Endodermal cell (in vitro differentiated cells): ENCODE results near the gene MBNL2. TPM values are rescaled to one million over a fixed set of nuclear protein-coding genes. Genes with fewer than 3 reads are reported as not detected.
A peak's percentile ranks its signal among the peaks of the same experiment; 100 is the strongest.

ENCODE experiments used
- DNase-seq: peaks from one replicate; pipeline ENCODE4 v3.0.0-alpha.2; 2017
- H3K27ac ChIP-seq: 2 replicates; pipeline ENCODE4 v1.5.1; 2013; ENCODE audit warnings: mild to moderate bottlenecking, low read depth, low read length, moderate library complexity
- H3K27me3 ChIP-seq: 2 replicates; pipeline ENCODE4 v1.6.1; 2013; ENCODE audit warnings: mild to moderate bottlenecking, low read length, moderate library complexity; ENCODE audit not compliant: insufficient read depth, control insufficient read depth, poor library complexity, severe bottlenecking
- H3K36me3 ChIP-seq: 2 replicates; pipeline ENCODE4 v1.7.0; 2013; ENCODE audit warnings: mild to moderate bottlenecking, low read length, moderate library complexity; ENCODE audit not compliant: control insufficient read depth, insufficient read depth
- H3K4me1 ChIP-seq: one replicate; pipeline ENCODE4 v1.7.0; 2013; ENCODE audit warnings: low read length; ENCODE audit not compliant: control insufficient read depth, insufficient read depth
- H3K4me3 ChIP-seq: 2 replicates; pipeline ENCODE4 v1.5.1; 2013; ENCODE audit warnings: mild to moderate bottlenecking, low read length, moderate library complexity
- H3K9ac ChIP-seq: 2 replicates; pipeline ENCODE4 v1.6.1; 2013; ENCODE audit warnings: mild to moderate bottlenecking, low read length, moderate library complexity; ENCODE audit not compliant: poor library complexity, severe bottlenecking; ENCODE audit errors: extremely low read depth
- H3K9me3 ChIP-seq: 2 replicates; pipeline ENCODE4 v1.6.1; 2013; ENCODE audit warnings: mild to moderate bottlenecking, low read length, moderate library complexity; ENCODE audit not compliant: control insufficient read depth
- H3K27ac Mint-ChIP-seq: 2 replicates; pipeline ENCODE4 v1.8.0; 2020; ENCODE audit warnings: mixed read lengths
- H3K27me3 Mint-ChIP-seq: 2 replicates; pipeline ENCODE4 v1.8.0; 2021; ENCODE audit warnings: mild to moderate bottlenecking, mixed read lengths; ENCODE audit not compliant: insufficient read depth
- H3K36me3 Mint-ChIP-seq: 2 replicates; pipeline ENCODE4 v1.8.0; 2020; ENCODE audit warnings: low read depth, mixed read lengths
- H3K4me1 Mint-ChIP-seq: 2 replicates; pipeline ENCODE4 v1.8.0; 2020; ENCODE audit warnings: mixed read lengths
- H3K4me3 Mint-ChIP-seq: 2 replicates; pipeline ENCODE4 v1.8.0; 2020; ENCODE audit warnings: mild to moderate bottlenecking, moderate library complexity, mixed read lengths
- H3K9me3 Mint-ChIP-seq: 2 replicates; pipeline ENCODE4 v1.8.0; 2020; ENCODE audit warnings: mild to moderate bottlenecking, mixed read lengths
- WGBS, 2 experiments: methylation state at CpG; one replicate each; pipeline versions ENCODE4 v1.1.5 to v1.1.7; 2013; ENCODE audit warnings: missing lambda C conversion rate in 2 of 2, mixed read lengths in 1 of 2; ENCODE audit not compliant: insufficient coverage in 1 of 2, insufficient read length in 1 of 2; 5-methylcytosine and 5-hydroxymethylcytosine counted together
- total RNA-seq, 2 donors: library from RNA; stranded (reverse); fragmentation: NEBNext Ultra II Directional in 1 of 2; extraction: Animal tissue kit (Norgen Biotek cat#: 25700) in 1 of 2; gene quantifications; 2 replicates in 1 of 2; 3 replicates in 1 of 2; pipeline ENCODE4 v1.2.1, GENCODE V29; 2021
- TF ChIP-seq, protein P1 (sequence below): fragments of 200-600 bp; sonication (generic); conservative IDR thresholded peaks from 2 replicates; pipeline ENCODE4 v1.5.0; 2021; ENCODE audit warnings: antibody characterized with exemption, mild to moderate bottlenecking

MBNL2 gene
- total RNA-seq, 2 donors from 2014 or later = 1.7 to 3.3 TPM

DNA sequence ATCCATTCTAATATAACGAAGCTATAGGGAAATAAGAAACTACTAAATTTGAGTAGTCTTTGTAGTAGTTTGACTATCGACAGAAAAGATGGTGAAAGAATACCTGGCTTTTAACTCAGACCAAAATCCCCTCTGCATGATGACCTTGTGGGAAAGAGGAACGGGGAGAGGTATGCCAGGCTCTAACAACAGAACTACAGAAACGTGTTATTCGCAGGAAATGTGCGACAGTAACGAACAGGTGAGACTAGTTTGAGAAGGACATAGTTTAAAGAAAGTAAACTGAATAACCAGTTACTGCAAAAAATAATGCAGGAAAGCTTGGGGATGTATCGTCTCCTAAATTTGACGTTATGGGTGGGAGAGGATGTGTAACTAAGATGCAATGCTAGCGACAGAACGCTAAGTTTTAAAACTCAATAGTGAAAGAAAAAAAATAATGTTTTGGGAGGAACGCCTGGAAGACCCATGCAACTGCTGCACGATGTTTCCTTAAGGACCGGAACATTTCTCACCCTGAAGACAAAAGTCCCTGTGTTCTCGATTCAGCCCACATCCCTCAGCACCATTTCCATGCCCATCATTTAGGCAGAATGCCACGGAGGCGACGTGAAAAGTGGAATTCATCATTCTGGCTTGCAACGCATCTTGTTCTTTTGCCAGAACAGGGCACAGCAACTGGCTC, 210.2 kb downstream of the MBNL2 start:
- Mint-ChIP-seq H3K4me1 (peaks cover 20% of the 10 kb centered on the region), H3K9me3 (no peaks in the 10 kb centered on the region), H3K36me3 (peaks cover 9% of the 10 kb centered on the region), H3K27ac (peak overlapping the region; percentile 94), H3K4me3 (peak overlapping the region; percentile 83), H3K27me3 (no peaks in the 10 kb centered on the region)
- Histone ChIP-seq H3K4me3 (peak overlapping the region; percentile 97), H3K9ac (no peak overlapping the region), H3K9me3 (no peaks in the 10 kb centered on the region), H3K27ac (peak overlapping the region; percentile 19), H3K4me1 (no peaks in the 10 kb centered on the region), H3K27me3 (no peaks in the 10 kb centered on the region), H3K36me3 (peaks cover 10% of the 10 kb centered on the region)
- 61 to 78% methylated on average over 15 to 18 of the region's 19 CpGs for WGBS, 2 experiments
- TF ChIP-seq, protein P1, sequence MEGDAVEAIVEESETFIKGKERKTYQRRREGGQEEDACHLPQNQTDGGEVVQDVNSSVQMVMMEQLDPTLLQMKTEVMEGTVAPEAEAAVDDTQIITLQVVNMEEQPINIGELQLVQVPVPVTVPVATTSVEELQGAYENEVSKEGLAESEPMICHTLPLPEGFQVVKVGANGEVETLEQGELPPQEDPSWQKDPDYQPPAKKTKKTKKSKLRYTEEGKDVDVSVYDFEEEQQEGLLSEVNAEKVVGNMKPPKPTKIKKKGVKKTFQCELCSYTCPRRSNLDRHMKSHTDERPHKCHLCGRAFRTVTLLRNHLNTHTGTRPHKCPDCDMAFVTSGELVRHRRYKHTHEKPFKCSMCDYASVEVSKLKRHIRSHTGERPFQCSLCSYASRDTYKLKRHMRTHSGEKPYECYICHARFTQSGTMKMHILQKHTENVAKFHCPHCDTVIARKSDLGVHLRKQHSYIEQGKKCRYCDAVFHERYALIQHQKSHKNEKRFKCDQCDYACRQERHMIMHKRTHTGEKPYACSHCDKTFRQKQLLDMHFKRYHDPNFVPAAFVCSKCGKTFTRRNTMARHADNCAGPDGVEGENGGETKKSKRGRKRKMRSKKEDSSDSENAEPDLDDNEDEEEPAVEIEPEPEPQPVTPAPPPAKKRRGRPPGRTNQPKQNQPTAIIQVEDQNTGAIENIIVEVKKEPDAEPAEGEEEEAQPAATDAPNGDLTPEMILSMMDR = no peak
- DNase-seq = no peak

DNA sequence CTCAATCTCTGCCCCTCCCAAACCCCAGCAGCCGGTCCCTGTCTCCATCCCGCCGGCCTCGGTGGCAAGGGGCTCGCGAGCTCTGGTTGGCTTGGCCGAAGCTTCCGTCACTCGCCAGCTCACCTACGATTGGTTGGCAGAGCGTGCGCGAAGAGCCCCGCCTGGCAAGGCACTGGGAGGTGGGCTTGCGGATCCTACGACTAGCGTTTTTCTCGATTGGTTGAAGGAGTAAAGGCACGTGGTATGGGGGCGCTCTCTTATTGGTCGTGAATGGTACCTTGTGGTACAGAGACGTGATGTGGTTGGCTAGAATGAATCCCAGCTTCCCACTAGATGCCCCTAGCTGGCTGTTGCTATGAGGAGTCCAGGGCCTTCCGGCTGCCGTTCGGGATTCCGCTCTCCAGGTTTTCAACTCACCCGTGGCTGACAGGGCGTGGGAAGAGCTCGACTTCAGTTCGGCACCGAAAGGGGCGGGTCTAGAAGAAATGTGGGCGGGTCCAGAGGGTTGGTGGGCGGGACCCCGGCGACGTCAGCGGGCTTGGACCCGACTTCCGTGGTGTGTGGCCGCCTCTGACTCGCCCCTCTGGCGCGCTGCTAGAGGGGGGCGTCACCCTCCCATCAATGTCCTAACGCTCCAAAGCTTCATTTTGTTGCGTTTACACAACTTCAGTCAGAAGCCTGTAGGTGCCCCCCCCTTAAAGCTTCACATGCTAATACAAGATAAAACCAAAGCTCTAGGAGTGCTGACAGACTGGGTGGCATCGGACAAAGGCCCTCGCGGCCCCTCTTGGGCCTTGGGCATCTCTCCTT, 211.0 kb downstream of the MBNL2 start:
- 5 to 13% methylated on average over 23 to 50 of the region's 50 CpGs for WGBS, 2 experiments
- Histone ChIP-seq H3K9ac (peak overlapping the region; percentile 83), H3K27ac (peak overlapping the region; percentile 99), H3K36me3 (peaks cover 16% of the 10 kb centered on the region), H3K4me1 (no peaks in the 10 kb centered on the region), H3K4me3 (peak overlapping the region; percentile 97), H3K27me3 (no peaks in the 10 kb centered on the region), H3K9me3 (no peaks in the 10 kb centered on the region)
- Mint-ChIP-seq H3K4me1 (peaks cover 20% of the 10 kb centered on the region), H3K27ac (peak overlapping the region; percentile 98), H3K9me3 (no peaks in the 10 kb centered on the region), H3K27me3 (no peaks in the 10 kb centered on the region), H3K36me3 (peaks cover 9% of the 10 kb centered on the region), H3K4me3 (peak overlapping the region; percentile 83)
- DNase-seq = peak; percentile 100
- TF ChIP-seq, protein P1 = no peak

DNA sequence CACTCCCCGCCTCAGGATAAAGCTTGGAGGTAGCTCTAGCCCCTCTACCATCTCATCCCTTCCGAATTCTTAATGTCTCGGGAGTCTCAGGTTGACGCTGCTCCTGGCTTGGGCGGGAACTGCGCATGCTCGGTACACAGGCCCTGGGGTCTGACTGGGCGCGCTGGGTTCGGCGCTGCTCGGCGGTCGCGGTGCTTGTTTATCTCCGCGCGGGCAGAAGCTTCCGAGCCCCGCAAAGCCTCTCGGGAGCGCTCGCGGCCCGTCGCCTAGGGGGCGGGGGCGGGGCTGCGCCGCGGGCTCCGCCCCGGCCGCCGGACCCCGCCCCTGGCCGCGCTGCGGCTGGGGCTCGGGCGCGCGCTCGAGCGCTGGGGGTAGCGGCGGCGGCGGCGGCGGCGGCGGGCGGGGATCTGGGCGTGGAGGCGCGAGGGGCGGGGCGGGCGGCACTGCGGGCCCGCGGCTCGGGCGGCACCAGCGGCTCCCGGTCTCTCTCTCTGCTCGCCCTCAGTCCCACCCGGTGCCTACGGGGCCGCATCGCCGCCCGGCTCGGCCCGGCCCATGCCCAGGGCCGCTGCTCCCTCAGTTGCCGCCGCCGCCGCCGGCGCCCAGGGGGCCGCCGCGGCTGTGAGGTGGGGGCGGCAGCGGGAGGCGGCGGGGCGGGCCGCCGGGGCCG, 211.7 kb downstream of the MBNL2 start, which contains the start of gene RAP2A:
RAP2A (plus strand) TSS at position 443 of the 670 bp plus-strand sequence. CDS start 302 bp downstream, outside the sequence.
- Histone ChIP-seq H3K27ac (peak within 1 kb of the TSS; percentile 99), H3K9ac (peak within 1 kb of the TSS; percentile 83), H3K27me3 (no peaks in the 10 kb centered on the region), H3K4me1 (no peaks in the 10 kb centered on the region), H3K4me3 (peak within 1 kb of the TSS; percentile 99), H3K9me3 (no peaks in the 10 kb centered on the region), H3K36me3 (peaks cover 24% of the 10 kb centered on the region)
- TF ChIP-seq, protein P1 = no peak
- DNase-seq = peak; percentile 97
- peak within 1 kb of the TSS; percentile 98 for H3K27ac Mint-ChIP-seq
- H3K9me3 Mint-ChIP-seq = no peaks in the 10 kb centered on the region
- H3K4me3 Mint-ChIP-seq = peak within 1 kb of the TSS; percentile 83
- no peaks in the 10 kb centered on the region for H3K27me3 Mint-ChIP-seq
- 0% methylated on average over 10 to 94 of the region's 94 CpGs for WGBS, 2 experiments
- H3K4me1 Mint-ChIP-seq = peaks cover 20% of the 10 kb centered on the region
- peaks cover 9% of the 10 kb centered on the region for H3K36me3 Mint-ChIP-seq
